Transverse colon (tissue), 3 donors: ENCODE data around the gene JAZF1.

Source experiments
- POLR2A ChIP-seq: fragments of 450-650 bp; IDR thresholded peaks from one replicate; pipeline ENCODE4 v1.6.1; 2016; ENCODE audit warnings: antibody characterized with exemption, mild to moderate bottlenecking, moderate library complexity
- TF ChIP-seq, protein P1 (sequence below), 5 experiments: fragments of 200-600 bp in 3 of 5; fragments of 450-650 bp in 2 of 5; sonication (generic) in 3 of 5; IDR thresholded peaks; 1 replicate in 2 of 5; 2 replicates in 3 of 5; pipeline ENCODE4 v1.5.1; 2016 to 2017; ENCODE audit warnings: antibody characterized with exemption in 5 of 5, inconsistent platforms in 3 of 5, mild to moderate bottlenecking in 2 of 5, moderate library complexity in 1 of 5

DNA sequence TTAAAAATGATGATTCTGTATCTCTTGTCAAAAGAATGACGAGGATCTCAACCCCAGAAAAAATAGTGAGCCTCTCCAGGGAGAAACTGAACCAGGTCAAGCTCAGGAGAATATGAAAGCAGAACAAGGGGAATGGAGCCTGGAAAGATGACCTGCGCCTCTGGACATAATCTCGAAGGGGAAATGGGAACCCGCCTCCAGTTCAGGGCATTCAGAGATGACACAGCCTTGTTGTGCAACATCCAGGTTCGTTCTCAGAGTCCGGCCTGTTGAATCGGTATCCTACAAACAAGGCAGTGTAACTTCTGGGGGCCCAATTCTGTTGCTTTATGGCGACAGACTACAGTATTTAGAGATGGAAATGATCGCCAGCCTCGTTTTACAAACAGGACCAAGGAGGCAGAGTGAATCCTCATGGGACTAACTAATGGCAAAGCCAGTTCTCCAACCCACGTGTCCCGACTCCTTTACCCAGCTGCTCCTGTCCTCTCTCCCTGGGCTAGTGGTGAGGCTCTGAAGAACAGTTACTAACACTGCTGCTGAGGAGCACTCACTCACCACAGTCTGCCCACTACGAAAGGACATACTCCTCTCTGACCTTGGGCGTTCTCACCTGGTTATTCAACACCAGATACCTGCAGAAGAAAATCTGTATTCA is 67.6 kb downstream of the JAZF1 start:
- TF ChIP-seq, protein P1, sequence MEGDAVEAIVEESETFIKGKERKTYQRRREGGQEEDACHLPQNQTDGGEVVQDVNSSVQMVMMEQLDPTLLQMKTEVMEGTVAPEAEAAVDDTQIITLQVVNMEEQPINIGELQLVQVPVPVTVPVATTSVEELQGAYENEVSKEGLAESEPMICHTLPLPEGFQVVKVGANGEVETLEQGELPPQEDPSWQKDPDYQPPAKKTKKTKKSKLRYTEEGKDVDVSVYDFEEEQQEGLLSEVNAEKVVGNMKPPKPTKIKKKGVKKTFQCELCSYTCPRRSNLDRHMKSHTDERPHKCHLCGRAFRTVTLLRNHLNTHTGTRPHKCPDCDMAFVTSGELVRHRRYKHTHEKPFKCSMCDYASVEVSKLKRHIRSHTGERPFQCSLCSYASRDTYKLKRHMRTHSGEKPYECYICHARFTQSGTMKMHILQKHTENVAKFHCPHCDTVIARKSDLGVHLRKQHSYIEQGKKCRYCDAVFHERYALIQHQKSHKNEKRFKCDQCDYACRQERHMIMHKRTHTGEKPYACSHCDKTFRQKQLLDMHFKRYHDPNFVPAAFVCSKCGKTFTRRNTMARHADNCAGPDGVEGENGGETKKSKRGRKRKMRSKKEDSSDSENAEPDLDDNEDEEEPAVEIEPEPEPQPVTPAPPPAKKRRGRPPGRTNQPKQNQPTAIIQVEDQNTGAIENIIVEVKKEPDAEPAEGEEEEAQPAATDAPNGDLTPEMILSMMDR (IDR thresholded peaks at IDR 0.05): no peak
- TF ChIP-seq POLR2A: no peak
